SK-N-MC (cell line): ENCODE results near the gene TBC1D25.

ENCODE experiments used
- EZH2 ChIP-seq: fragments of 200-600 bp; sonication (generic); IDR thresholded peaks from one replicate; pipeline ENCODE4 v1.6.1; 2017; ENCODE audit warnings: antibody characterized with exemption
- POLR2AphosphoS5 ChIP-seq: IDR thresholded peaks from 2 replicates; pipeline ENCODE4 v1.6.1; 2012; ENCODE audit warnings: mild to moderate bottlenecking, low read depth, low read length, borderline replicate concordance

DNA sequence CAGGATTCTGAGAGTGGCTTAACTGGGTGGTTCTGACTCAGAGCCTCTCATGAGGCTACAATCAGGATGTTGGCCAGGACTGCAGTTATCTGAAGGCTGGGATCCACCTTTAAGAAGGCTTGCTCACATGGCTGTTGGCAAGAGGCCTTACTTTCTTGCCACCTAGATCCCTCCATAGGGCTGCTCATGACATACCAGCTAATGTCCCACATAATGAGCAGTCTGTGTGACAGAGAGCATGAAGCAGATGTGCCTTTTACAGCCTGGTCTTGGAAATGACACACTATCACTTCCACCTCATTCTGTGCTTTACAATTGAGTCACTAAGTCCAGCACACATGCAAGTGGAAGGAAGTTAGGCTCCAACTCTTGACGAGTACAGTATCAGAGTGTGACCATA, 30.4 kb downstream of the TBC1D25 start:
- no peak for TF ChIP-seq POLR2AphosphoS5
- no peak for TF ChIP-seq EZH2
